A673 (cell line): ENCODE measurements around the gene NEK6. TPM values are rescaled to one million over a fixed set of nuclear protein-coding genes. Genes with fewer than 3 reads are reported as not detected.

Experiments used
- BruUV-seq: library from RNA; stranded (reverse); fragments of 400-500 nt; replicated peaks from 2 replicates; lab custom pipeline; 2021; lab: Mats Ljungman, UMichigan
- CTCF ChIA-PET: fragments of 300-600 bp; sonication (Branson Sonifier 250); formaldehyde crosslinking; loops from one replicate; lab custom pipeline; 2022; ENCODE audit warnings: antibody characterized with exemption; lab: Charles Lee
- POLR2A ChIA-PET: fragments of 300-600 bp; sonication (Branson Sonifier 250); formaldehyde crosslinking; loops from one replicate; lab custom pipeline; 2022; ENCODE audit warnings: antibody characterized with exemption; ENCODE audit not compliant: low non-redundant PET; lab: Charles Lee
- DNase-seq: peaks from one replicate; pipeline ENCODE4 v3.0.0-alpha.2; 2015; ENCODE audit warnings: low spot score
- H3K27ac ChIP-seq: fragments of 200-600 bp; sonication (generic); 2 replicates; pipeline ENCODE4 v1.5.1; 2016; ENCODE audit warnings: mixed run types, low read depth, mild to moderate bottlenecking, mixed read lengths, antibody characterized with exemption, low read length; ENCODE audit not compliant: poor library complexity, severe bottlenecking
- H3K27me3 ChIP-seq: fragments of 200-600 bp; sonication (generic); replicated peaks from 2 replicates; pipeline ENCODE4 v1.6.1; 2017; ENCODE audit warnings: mixed run types, low read depth, mild to moderate bottlenecking, mixed read lengths, antibody characterized with exemption, low read length; ENCODE audit not compliant: insufficient read depth, poor library complexity
- H3K36me3 ChIP-seq: fragments of 200-600 bp; sonication (generic); 2 replicates; pipeline ENCODE4 v1.6.1; 2016; ENCODE audit warnings: mixed run types, mild to moderate bottlenecking, mixed read lengths, antibody characterized with exemption, low read length; ENCODE audit not compliant: insufficient read depth, poor library complexity, severe bottlenecking
- H3K4me1 ChIP-seq: fragments of 200-600 bp; sonication (generic); 2 replicates; pipeline ENCODE4 v1.6.1; 2017; ENCODE audit warnings: mixed run types, mild to moderate bottlenecking, mixed read lengths, antibody characterized with exemption, low read length; ENCODE audit not compliant: insufficient read depth, poor library complexity, severe bottlenecking
- H3K4me3 ChIP-seq: fragments of 200-600 bp; sonication (generic); 2 replicates; pipeline ENCODE4 v1.5.1; 2016; ENCODE audit warnings: low read depth, mixed run types, mild to moderate bottlenecking, mixed read lengths, low read length; ENCODE audit not compliant: poor library complexity, severe bottlenecking
- H3K9me3 ChIP-seq: fragments of 200-600 bp; sonication (generic); 2 replicates; pipeline ENCODE4 v1.6.1; 2016; ENCODE audit warnings: mixed run types, low read depth, mild to moderate bottlenecking, mixed read lengths, antibody characterized with exemption, low read length; ENCODE audit not compliant: poor library complexity, severe bottlenecking
- CTCF ChIP-seq: fragments of 300-800, 200-600 bp; sonication (generic); conservative IDR thresholded peaks from 2 replicates; pipeline ENCODE4 v1.5.1; 2017; ENCODE audit warnings: low read depth, mild to moderate bottlenecking, antibody characterized with exemption, low read length, moderate library complexity, mixed read lengths
- EZH2 ChIP-seq: fragments of 200-600 bp; sonication (generic); IDR thresholded peaks from 2 replicates; pipeline ENCODE4 v1.6.1; 2017; ENCODE audit warnings: borderline replicate concordance, low read depth, mild to moderate bottlenecking, mixed read lengths, antibody characterized with exemption, low read length; ENCODE audit not compliant: poor library complexity, severe bottlenecking
- intact Hi-C: fragments of 100-400 bp; cut with micrococcal nuclease; formaldehyde crosslinking; loops from one replicate; pipeline ENCODE4 v1.10.0; 2022; ENCODE audit not compliant: unreplicated experiment
- total RNA-seq: library from RNA; stranded (reverse); gene quantifications from 2 replicates; pipeline ENCODE4 v1.2.3, GENCODE V29; 2021

NEK6 gene
- total RNA-seq, 1 experiment from 2014 or later: 23.3 TPM

GRCh38 chr9:124381170-124381945 is 123.6 kb downstream of the NEK6 start:
- intact Hi-C loops: no loop called here
- H3K27ac ChIP-seq: no peak overlapping the region
- ChIA-PET CTCF (no interaction called here), POLR2A (no interaction called here)
- H3K4me1 ChIP-seq: peaks cover 7% of the 10 kb centered on the region
- H3K9me3 ChIP-seq: no peaks in the 10 kb centered on the region
- H3K4me3 ChIP-seq: no peak overlapping the region
- H3K27me3 ChIP-seq: no peaks in the 10 kb centered on the region
- peaks cover 24% of the 10 kb centered on the region for H3K36me3 ChIP-seq
- TF ChIP-seq CTCF: no peak
- TF ChIP-seq EZH2: no peak
- no TSS peak for BruUV-seq
- no peak for DNase-seq

DNA sequence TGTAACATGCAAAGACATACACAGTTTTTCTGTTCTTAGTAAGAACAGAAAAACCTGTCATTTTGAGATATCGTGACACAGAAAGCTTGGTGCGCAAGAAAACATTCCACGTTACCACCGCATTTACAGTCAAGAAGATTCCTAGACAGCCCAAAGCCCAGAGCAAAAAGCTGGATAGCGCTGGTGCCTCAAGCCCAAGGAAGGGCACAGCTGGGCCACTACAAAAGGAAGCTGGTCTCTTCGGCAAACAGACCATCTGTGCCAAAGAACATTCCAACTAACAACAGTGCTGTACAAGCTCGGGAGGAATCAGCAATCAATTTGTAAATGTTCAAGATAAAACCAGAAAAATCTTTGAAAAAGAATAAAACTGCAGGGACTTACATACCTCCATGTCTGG is 126.5 kb downstream of the NEK6 start:
- Histone ChIP-seq H3K36me3 (peaks cover 24% of the 10 kb centered on the region), H3K27ac (no peak overlapping the region), H3K4me1 (peaks cover 5% of the 10 kb centered on the region), H3K27me3 (no peaks in the 10 kb centered on the region), H3K9me3 (no peaks in the 10 kb centered on the region), H3K4me3 (no peak overlapping the region)
- ChIA-PET POLR2A (no interaction called here), CTCF (no interaction called here)
- intact Hi-C loops: no loop called here
- TF ChIP-seq CTCF: no peak
- TF ChIP-seq EZH2: no peak
- no peak for DNase-seq
- no TSS peak for BruUV-seq

DNA sequence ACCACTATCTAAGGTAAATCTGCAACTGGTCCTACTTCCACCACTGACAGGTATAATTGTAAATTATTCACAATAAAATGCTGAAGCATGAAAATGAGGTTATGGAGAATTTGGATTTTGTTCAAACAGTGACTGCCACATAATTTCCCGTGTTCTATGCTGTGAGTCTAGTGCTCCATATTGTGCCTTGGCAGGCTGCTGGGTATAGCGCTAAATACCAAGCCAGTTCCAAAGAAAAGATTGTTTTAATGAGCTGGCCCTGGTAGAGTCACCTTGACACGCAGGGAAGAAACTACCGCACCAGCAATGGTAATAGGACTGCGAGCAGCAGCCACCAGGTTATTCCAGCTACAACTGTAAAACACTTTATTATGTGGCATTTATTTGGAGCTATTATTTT is 127.1 kb downstream of the NEK6 start:
- POLR2A ChIA-PET: no interaction called here
- CTCF ChIA-PET: no interaction called here
- TF ChIP-seq EZH2: no peak
- no peak for TF ChIP-seq CTCF
- Histone ChIP-seq H3K36me3 (peaks cover 24% of the 10 kb centered on the region), H3K27ac (no peak overlapping the region), H3K4me1 (peaks cover 5% of the 10 kb centered on the region), H3K27me3 (no peaks in the 10 kb centered on the region), H3K9me3 (no peaks in the 10 kb centered on the region), H3K4me3 (no peak overlapping the region)
- no peak for DNase-seq
- BruUV-seq: no TSS peak
- intact Hi-C loops: no loop called here
